ENCODE measurements around the gene ATP13A1. TPM values are rescaled to one million over a fixed set of nuclear protein-coding genes. Genes with fewer than 3 reads are reported as not detected.
A peak's percentile ranks its signal among the peaks of the same experiment; 100 is the strongest.
"Not testable (repeated sequence)": the region's sequence is repeated elsewhere in the genome, so short reads cannot be mapped to it uniquely, and the experiment has no call there.

ATP13A1 gene
- total RNA-seq, 2 donors from 2014 or later = 46.0 to 77.4 TPM

DNA sequence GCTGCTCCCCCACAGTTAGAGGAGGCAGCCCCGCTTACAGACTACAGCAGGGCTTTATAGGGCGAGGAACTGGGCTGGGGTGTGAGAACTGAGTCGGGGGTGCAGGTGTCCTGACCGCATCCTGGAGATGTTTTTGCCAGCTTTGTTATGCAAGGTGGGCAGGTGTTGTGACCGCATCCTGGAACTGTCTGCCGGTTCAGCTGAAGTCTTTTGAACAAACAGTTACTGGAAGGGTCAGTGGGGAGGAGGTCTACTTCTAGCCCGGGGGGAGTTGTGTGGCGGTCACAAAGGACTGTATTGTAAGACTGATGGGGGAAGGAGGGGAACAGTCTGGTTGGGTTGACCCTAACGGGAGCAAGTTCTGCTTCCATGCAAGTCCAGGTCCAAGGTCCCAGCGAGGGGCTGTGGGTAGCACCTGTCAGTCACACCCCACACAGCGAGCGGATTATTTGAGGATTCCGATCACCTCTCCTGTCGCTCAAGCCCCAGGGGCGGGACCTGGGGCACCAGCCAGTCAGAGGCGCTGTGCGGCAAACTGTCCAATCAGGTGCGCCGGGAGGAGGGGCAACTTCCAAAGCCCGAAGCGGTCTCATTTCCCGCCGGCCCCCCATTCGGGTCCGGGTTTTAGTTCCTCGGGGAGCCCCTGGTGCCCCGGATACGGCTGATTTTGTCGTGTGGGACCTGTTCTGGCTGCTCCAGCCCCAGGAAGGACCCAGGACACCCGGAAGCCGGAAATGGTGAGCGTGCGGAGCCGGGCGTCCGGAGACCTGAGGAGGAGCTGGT lies 4.9 kb upstream of the ATP13A1 start, which contains the start of gene ZNF101:
ZNF101 (plus strand) TSS at position 610 of the 783 bp plus-strand sequence; CDS start at position 735, 125 bp downstream.
- Histone ChIP-seq H3K4me3 (peak within 1 kb of the TSS; percentile 79), H3K36me3 (no peaks in the 10 kb centered on the region), H3K27ac (peak within 1 kb of the TSS; percentile 79), H3K9ac (ENCODE audit: low read depth in 2 of 2, low read length in 2 of 2) (peak within 1 kb of the TSS; percentile 81 to 96), H3K27me3 (no peaks in the 10 kb centered on the region), H3K4me1 (no peaks in the 10 kb centered on the region), H3K9me3 (no peaks in the 10 kb centered on the region)
- intact Hi-C loops (cut with DNase I) = loop anchor here (5.0 kb wide), 1 partner anchor 64 kb away; the partner anchor contains the start of gene ZNF14
- TF ChIP-seq, protein P1, sequence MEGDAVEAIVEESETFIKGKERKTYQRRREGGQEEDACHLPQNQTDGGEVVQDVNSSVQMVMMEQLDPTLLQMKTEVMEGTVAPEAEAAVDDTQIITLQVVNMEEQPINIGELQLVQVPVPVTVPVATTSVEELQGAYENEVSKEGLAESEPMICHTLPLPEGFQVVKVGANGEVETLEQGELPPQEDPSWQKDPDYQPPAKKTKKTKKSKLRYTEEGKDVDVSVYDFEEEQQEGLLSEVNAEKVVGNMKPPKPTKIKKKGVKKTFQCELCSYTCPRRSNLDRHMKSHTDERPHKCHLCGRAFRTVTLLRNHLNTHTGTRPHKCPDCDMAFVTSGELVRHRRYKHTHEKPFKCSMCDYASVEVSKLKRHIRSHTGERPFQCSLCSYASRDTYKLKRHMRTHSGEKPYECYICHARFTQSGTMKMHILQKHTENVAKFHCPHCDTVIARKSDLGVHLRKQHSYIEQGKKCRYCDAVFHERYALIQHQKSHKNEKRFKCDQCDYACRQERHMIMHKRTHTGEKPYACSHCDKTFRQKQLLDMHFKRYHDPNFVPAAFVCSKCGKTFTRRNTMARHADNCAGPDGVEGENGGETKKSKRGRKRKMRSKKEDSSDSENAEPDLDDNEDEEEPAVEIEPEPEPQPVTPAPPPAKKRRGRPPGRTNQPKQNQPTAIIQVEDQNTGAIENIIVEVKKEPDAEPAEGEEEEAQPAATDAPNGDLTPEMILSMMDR (IDR thresholded peaks at IDR 0.05) = no peak
- DNase-seq = peak; percentile 96

- not testable (repeated sequence) for H3K27ac ChIP-seq; DNase-seq; H3K4me3 ChIP-seq; H3K27me3 ChIP-seq; H3K9me3 ChIP-seq; H3K9ac ChIP-seq (ENCODE audit: low read depth in 2 of 2, low read length in 2 of 2); H3K4me1 ChIP-seq; H3K36me3 ChIP-seq
- intact Hi-C loops (cut with DNase I) = loop anchor here (5.0 kb wide), 1 partner anchor 67 kb away; the partner anchor contains the start of gene ZNF14
Measured at GRCh38 chr19:19665420-19665948, 2.0 kb upstream of the ATP13A1 start.

- Histone ChIP-seq H3K9me3 (no peaks in the 10 kb centered on the region), H3K36me3 (peaks cover 8% of the 10 kb centered on the region), H3K27me3 (no peaks in the 10 kb centered on the region), H3K4me1 (no peaks in the 10 kb centered on the region), H3K4me3 (peak overlapping the region; percentile 80), H3K27ac (peak overlapping the region; percentile 83), H3K9ac (ENCODE audit: low read depth in 2 of 2, low read length in 2 of 2) (peak overlapping the region; percentile 91 to 94)
- intact Hi-C loops (cut with DNase I) = no loop called here
- DNase-seq = no peak
- TF ChIP-seq, protein P1 (IDR thresholded peaks at IDR 0.05) = no peak
Measured at GRCh38 chr19:19662871-19663255, 613 bp downstream of the ATP13A1 start.

- intact Hi-C loops (cut with DNase I) = no loop called here
- H3K9me3 ChIP-seq = no peaks in the 10 kb centered on the region
- peak overlapping the region; percentile 80 for H3K4me3 ChIP-seq
- H3K9ac ChIP-seq (ENCODE audit: low read depth in 2 of 2, low read length in 2 of 2) = peak overlapping the region in 1 of 2 donors; percentile 91
- no peaks in the 10 kb centered on the region for H3K4me1 ChIP-seq
- TF ChIP-seq, protein P1 (IDR thresholded peaks at IDR 0.05) = no peak
- DNase-seq = no peak
- H3K36me3 ChIP-seq = peaks cover 8% of the 10 kb centered on the region
- H3K27ac ChIP-seq = no peak overlapping the region
- no peaks in the 10 kb centered on the region for H3K27me3 ChIP-seq
Measured at GRCh38 chr19:19662344-19662743, 1.1 kb downstream of the ATP13A1 start.

DNA sequence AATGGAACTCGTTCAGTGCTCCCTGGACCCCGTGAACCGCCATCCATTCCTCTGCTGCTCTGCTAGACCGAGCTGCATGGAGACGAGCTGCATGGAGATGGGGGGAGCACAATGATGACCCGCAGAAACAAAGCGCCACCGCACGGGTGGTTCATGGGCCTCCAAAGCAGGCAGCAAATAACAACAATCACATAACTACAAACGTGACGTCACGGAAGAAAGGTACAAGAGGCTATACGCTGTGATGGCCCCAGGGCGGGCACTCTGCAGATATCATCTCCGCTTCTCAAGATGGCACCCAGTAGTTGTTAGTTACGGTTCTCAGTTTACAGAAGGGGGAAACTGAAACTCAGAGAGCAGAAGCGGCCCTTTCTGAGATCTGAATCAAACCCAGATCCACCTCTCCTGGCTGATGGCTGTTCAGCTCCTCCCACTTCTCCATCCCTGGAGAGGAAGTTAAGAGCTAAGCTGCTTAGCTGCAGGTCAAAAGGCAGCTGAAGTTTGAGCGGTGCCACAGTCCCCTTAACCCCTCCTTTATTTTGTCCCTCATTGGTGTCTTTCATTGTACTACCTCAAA lies 1.7 kb downstream of the ATP13A1 start:
- intact Hi-C loops (cut with DNase I) = no loop called here
- no peaks in the 10 kb centered on the region for H3K9me3 ChIP-seq
- no peaks in the 10 kb centered on the region for H3K27me3 ChIP-seq
- no peaks in the 10 kb centered on the region for H3K4me1 ChIP-seq
- H3K4me3 ChIP-seq = no peak overlapping the region
- TF ChIP-seq, protein P1 (IDR thresholded peaks at IDR 0.05) = no peak
- H3K36me3 ChIP-seq = peaks cover 10% of the 10 kb centered on the region
- DNase-seq = no peak
- peak overlapping the region; percentile 39 to 91 for H3K9ac ChIP-seq (ENCODE audit: low read depth in 2 of 2, low read length in 2 of 2)
- H3K27ac ChIP-seq = no peak overlapping the region
